H1 (cell line): ENCODE data around the gene SPSB2. TPM values are rescaled to one million over a fixed set of nuclear protein-coding genes. Genes with fewer than 3 reads are reported as not detected.

Experiments
- CTCF ChIA-PET: fragments of 300-600 bp; sonication (Branson Sonifier 250); formaldehyde crosslinking; loops from one replicate; lab custom pipeline; 2021; ENCODE audit not compliant: partially characterized antibody; lab: Charles Lee
- POLR2A ChIA-PET: fragments of 300-600 bp; sonication (Branson Sonifier 250); formaldehyde crosslinking; loops from one replicate; lab custom pipeline; 2021; ENCODE audit warnings: inconsistent platforms; ENCODE audit not compliant: partially characterized antibody; lab: Charles Lee
- DNase-seq, 2 experiments: peaks; one replicate each; pipeline versions ENCODE4 v3.0.0 to v3.0.0-alpha.2; 2010 to 2022; ENCODE audit warnings: low spot score in 2 of 2, low read depth in 1 of 2, mixed read lengths in 1 of 2
- FAIRE-seq: peaks from 2 replicates; lab custom pipeline; 2011; peaks lifted over from hg19 to GRCh38; lab: Jason Lieb, UNC
- H2AFZ ChIP-seq: 2 replicates; pipeline ENCODE4 v1.8.1; 2012; ENCODE audit warnings: low read length, inconsistent platforms
- H2AK5ac ChIP-seq: 2 replicates; pipeline ENCODE4 v1.6.1; 2013; ENCODE audit warnings: low read depth, low read length
- H2BK120ac ChIP-seq: replicated peaks from 2 replicates; pipeline ENCODE3; 2013; ENCODE audit warnings: low read depth, low read length, inconsistent platforms
- H2BK12ac ChIP-seq: 2 replicates; pipeline ENCODE4 v1.6.1; 2013; ENCODE audit warnings: low read depth, low read length
- H2BK15ac ChIP-seq: 2 replicates; pipeline ENCODE4 v1.6.1; 2013; ENCODE audit warnings: low read length
- H2BK20ac ChIP-seq: 2 replicates; pipeline ENCODE4 v1.6.1; 2013; ENCODE audit warnings: low read length
- H2BK5ac ChIP-seq: 2 replicates; pipeline ENCODE4 v1.6.1; 2013; ENCODE audit warnings: low read depth, low read length
- H3K14ac ChIP-seq: 2 replicates; pipeline ENCODE4 v1.6.1; 2013; ENCODE audit warnings: inconsistent platforms; ENCODE audit not compliant: insufficient read length
- H3K18ac ChIP-seq: 2 replicates; pipeline ENCODE4 v1.6.1; 2013; ENCODE audit warnings: low read length; ENCODE audit errors: extremely low read depth
- H3K23ac ChIP-seq: 2 replicates; pipeline ENCODE4 v1.6.1; 2013; ENCODE audit warnings: inconsistent platforms; ENCODE audit not compliant: insufficient read length
- H3K23me2 ChIP-seq: 2 replicates; pipeline ENCODE4 v1.6.1; 2013; ENCODE audit warnings: low read depth, low read length
- H3K27ac ChIP-seq: 2 replicates; pipeline ENCODE4 v1.6.1; 2011; ENCODE audit warnings: low read depth, low read length, inconsistent platforms
- H3K27me3 ChIP-seq, 4 experiments: replicated peaks in 1 of 4; 1 replicate in 1 of 4; 2 replicates in 3 of 4; pipeline versions ENCODE4 v1.6.1 to v1.8.1; 2011 to 2013; ENCODE audit warnings: low read length in 3 of 4, mild to moderate bottlenecking in 3 of 4, inconsistent platforms in 2 of 4, mixed read lengths in 2 of 4, moderate library complexity in 1 of 4; ENCODE audit not compliant: control insufficient read depth in 3 of 4, insufficient read depth in 3 of 4; ENCODE audit errors: extremely low read depth in 1 of 4
- H3K36me3 ChIP-seq, 4 experiments: 2 replicates each; pipeline versions ENCODE4 v1.6.1 to v1.8.1; 2011 to 2013; ENCODE audit warnings: mild to moderate bottlenecking in 4 of 4, low read length in 3 of 4, moderate library complexity in 2 of 4, control low read depth in 1 of 4, inconsistent platforms in 1 of 4; ENCODE audit not compliant: insufficient read depth in 4 of 4, control insufficient read depth in 2 of 4
- H3K4ac ChIP-seq: replicated peaks from 2 replicates; pipeline ENCODE3; 2013; ENCODE audit warnings: low read length, low read depth, mixed read lengths, inconsistent platforms; ENCODE audit not compliant: insufficient read length
- H3K4me1 ChIP-seq, 4 experiments: replicated peaks in 1 of 4; 1 replicate in 1 of 4; 2 replicates in 3 of 4; pipeline versions ENCODE4 v1.6.1 to v1.8.1; 2011 to 2013; ENCODE audit warnings: low read length in 3 of 4, inconsistent platforms in 2 of 4, mixed read lengths in 1 of 4; ENCODE audit not compliant: insufficient read depth in 4 of 4, control insufficient read depth in 3 of 4
- H3K4me2 ChIP-seq, 2 experiments: 2 replicates each; pipeline versions ENCODE4 v1.6.1 to v1.8.1; 2011 to 2013; ENCODE audit warnings: low read depth in 2 of 2, low read length in 2 of 2, control low read depth in 1 of 2, inconsistent platforms in 1 of 2, mild to moderate bottlenecking in 1 of 2; ENCODE audit not compliant: insufficient read depth in 1 of 2
- H3K4me3 ChIP-seq, 4 experiments: fragments of 200-600, 300-600 bp in 1 of 4; sonication (generic), shearing (Covaris generic), sonication (Bioruptor Twin) in 1 of 4; 2 replicates each; pipeline versions ENCODE4 v1.5.1 to v1.8.1; 2011 to 2016; ENCODE audit warnings: low read length in 4 of 4, low read depth in 3 of 4, control low read depth in 2 of 4, inconsistent platforms in 2 of 4, mild to moderate bottlenecking in 2 of 4, mixed read lengths in 1 of 4, moderate library complexity in 1 of 4; ENCODE audit not compliant: insufficient read depth in 2 of 4; ENCODE audit errors: extremely low read depth in 1 of 4
- H3K56ac ChIP-seq: replicated peaks from 2 replicates; pipeline ENCODE3; 2013; ENCODE audit warnings: low read depth, mild to moderate bottlenecking, mixed read lengths, low read length, inconsistent platforms; ENCODE audit not compliant: insufficient read length
- H3K79me1 ChIP-seq: 2 replicates; pipeline ENCODE4 v1.6.1; 2013; ENCODE audit warnings: low read depth, low read length, control low read depth
- H3K79me2 ChIP-seq, 2 experiments: 2 replicates each; pipeline versions ENCODE4 v1.6.1 to v1.8.1; 2012 to 2013; ENCODE audit warnings: low read length in 2 of 2, mild to moderate bottlenecking in 2 of 2, inconsistent platforms in 1 of 2; ENCODE audit not compliant: insufficient read depth in 2 of 2, control insufficient read depth in 1 of 2
- H3K9ac ChIP-seq, 4 experiments: replicated peaks in 1 of 4; 1 replicate in 1 of 4; 2 replicates in 3 of 4; pipeline versions ENCODE4 v1.6.1 to v1.8.1; 2011 to 2013; ENCODE audit warnings: low read depth in 3 of 4, low read length in 3 of 4, control low read depth in 2 of 4, mild to moderate bottlenecking in 2 of 4, moderate library complexity in 2 of 4, inconsistent platforms in 1 of 4; ENCODE audit errors: extremely low read depth in 1 of 4
- H3K9me3 ChIP-seq, 2 experiments: 2 replicates each; pipeline versions ENCODE4 v1.6.1 to v1.8.1; 2012 to 2013; ENCODE audit warnings: mild to moderate bottlenecking in 2 of 2, moderate library complexity in 2 of 2, control low read depth in 1 of 2, inconsistent platforms in 1 of 2, low read depth in 1 of 2, low read length in 1 of 2, mixed read lengths in 1 of 2; ENCODE audit not compliant: insufficient read depth in 2 of 2
- H4K20me1 ChIP-seq, 2 experiments: replicated peaks in 1 of 2; 2 replicates each; pipeline versions ENCODE3 to v1.8.1; 2011 to 2013; ENCODE audit warnings: inconsistent platforms in 2 of 2, low read length in 2 of 2, mild to moderate bottlenecking in 1 of 2; ENCODE audit not compliant: insufficient read depth in 2 of 2, control insufficient read depth in 1 of 2
- H4K5ac ChIP-seq: 2 replicates; pipeline ENCODE4 v1.6.1; 2013; ENCODE audit warnings: low read length, low read depth, mixed read lengths, inconsistent platforms; ENCODE audit not compliant: insufficient read length
- H4K8ac ChIP-seq: 2 replicates; pipeline ENCODE4 v1.8.0; 2013; ENCODE audit warnings: mild to moderate bottlenecking, moderate library complexity, low read length, inconsistent platforms; ENCODE audit not compliant: insufficient read depth; ENCODE audit errors: extremely low read depth
- H4K91ac ChIP-seq: replicated peaks from 2 replicates; pipeline ENCODE3; 2013; ENCODE audit warnings: low read length, mixed read lengths, inconsistent platforms; ENCODE audit not compliant: insufficient read length
- CHD1 ChIP-seq: IDR thresholded peaks from 2 replicates; pipeline ENCODE4 v1.6.1; 2012; ENCODE audit warnings: low read depth, low read length, improper control_type of control experiment
- GTF2F1 ChIP-seq: IDR thresholded peaks from 2 replicates; pipeline ENCODE4 v1.6.1; 2012; ENCODE audit warnings: low read depth, low read length, improper control_type of control experiment, borderline replicate concordance
- KDM4A ChIP-seq: IDR thresholded peaks from one replicate; pipeline ENCODE4 v1.7.1; 2012; ENCODE audit warnings: low read depth, mild to moderate bottlenecking, moderate library complexity, low read length, inconsistent platforms; ENCODE audit not compliant: severe bottlenecking
- POLR2AphosphoS5 ChIP-seq: IDR thresholded peaks from 2 replicates; pipeline ENCODE4 v1.6.1; 2011; ENCODE audit warnings: low read depth, low read length
- POU5F1 ChIP-seq: IDR thresholded peaks from 2 replicates; pipeline ENCODE4 v1.6.1; 2011; ENCODE audit warnings: low read depth, mild to moderate bottlenecking, low read length, moderate library complexity
- RFX5 ChIP-seq: IDR thresholded peaks from 2 replicates; pipeline ENCODE4 v1.6.1; 2011; ENCODE audit warnings: low read depth, low read length, improper control_type of control experiment, borderline replicate concordance
- SAP30 ChIP-seq: fragments of 300-600 bp; sonication (generic); IDR thresholded peaks from 2 replicates; pipeline ENCODE4 v1.7.1; 2012; ENCODE audit warnings: low read length, moderate library complexity, mild to moderate bottlenecking, inconsistent platforms; ENCODE audit not compliant: insufficient read depth, insufficient replicate concordance
- SIN3A ChIP-seq, 2 experiments: IDR thresholded peaks in 1 of 2; conservative IDR thresholded peaks in 1 of 2; 2 replicates each; pipeline ENCODE4 v1.6.1; 2011 to 2012; ENCODE audit warnings: low read length in 2 of 2, improper control_type of control experiment in 1 of 2, low read depth in 1 of 2, mild to moderate bottlenecking in 1 of 2
- SP1 ChIP-seq: IDR thresholded peaks from 2 replicates; pipeline ENCODE4 v1.6.1; 2011; ENCODE audit warnings: low read depth, low read length
- SP2 ChIP-seq: IDR thresholded peaks from 2 replicates; pipeline ENCODE4 v1.6.1; 2012; ENCODE audit warnings: mild to moderate bottlenecking, low read length, inconsistent platforms
- TAF1 ChIP-seq: IDR thresholded peaks from 2 replicates; pipeline ENCODE4 v1.6.1; 2011; ENCODE audit warnings: mild to moderate bottlenecking, low read depth, low read length
- TBP ChIP-seq: IDR thresholded peaks from 2 replicates; pipeline ENCODE4 v1.6.1; 2011; ENCODE audit warnings: low read depth, low read length, improper control_type of control experiment
- ZNF274 ChIP-seq: IDR thresholded peaks from 2 replicates; pipeline ENCODE4 v1.7.0; 2012; ENCODE audit warnings: low read length, borderline replicate concordance; ENCODE audit errors: extremely low read depth
- WGBS, 2 experiments: shearing (Covaris generic) in 1 of 2; methylation state at CpG; one replicate each; pipeline versions ENCODE4 v1.1.6 to v1.1.7; 2013 to 2015; ENCODE audit warnings: low lambda C conversion rate in 2 of 2, mixed read lengths in 2 of 2, inconsistent platforms in 1 of 2, low coverage in 1 of 2, missing lambda C conversion rate in 1 of 2; ENCODE audit not compliant: insufficient replicate concordance in 2 of 2, insufficient coverage in 1 of 2, insufficient read length in 1 of 2; ENCODE audit errors: extremely low coverage in 1 of 2, missing lambda C conversion rate in 1 of 2; 5-methylcytosine and 5-hydroxymethylcytosine counted together
- polyA plus RNA-seq, 7 experiments: library from polyadenylated mRNA; depleted of rRNA in 3 of 7; stranded (reverse) in 5 of 7; unstranded in 2 of 7; fragments of >200 nt in 5 of 7; fragments of 200-250 nt in 2 of 7; gene quantifications; 1 replicate in 5 of 7; 2 replicates in 1 of 7; 4 replicates in 1 of 7; pipeline versions ENCODE4 v1.2.1 to v1.2.3, GENCODE V29; 2011 to 2013; ENCODE audit warnings: missing spikeins in 2 of 7, mixed read lengths in 2 of 7
- total RNA-seq: library from RNA; stranded (reverse); fragmentation: NEBNext Ultra II Directional; extraction: Animal tissue kit (Norgen Biotek cat#: 25700); gene quantifications from 2 replicates; pipeline ENCODE4 v1.2.1, GENCODE V29; 2021

SPSB2 gene
- total and polyA plus RNA-seq, 2 of the 8 experiments (the other 6 are each of a cell fraction or from before 2014, with no cell fraction given) = 13.0 to 23.2 TPM

DNA sequence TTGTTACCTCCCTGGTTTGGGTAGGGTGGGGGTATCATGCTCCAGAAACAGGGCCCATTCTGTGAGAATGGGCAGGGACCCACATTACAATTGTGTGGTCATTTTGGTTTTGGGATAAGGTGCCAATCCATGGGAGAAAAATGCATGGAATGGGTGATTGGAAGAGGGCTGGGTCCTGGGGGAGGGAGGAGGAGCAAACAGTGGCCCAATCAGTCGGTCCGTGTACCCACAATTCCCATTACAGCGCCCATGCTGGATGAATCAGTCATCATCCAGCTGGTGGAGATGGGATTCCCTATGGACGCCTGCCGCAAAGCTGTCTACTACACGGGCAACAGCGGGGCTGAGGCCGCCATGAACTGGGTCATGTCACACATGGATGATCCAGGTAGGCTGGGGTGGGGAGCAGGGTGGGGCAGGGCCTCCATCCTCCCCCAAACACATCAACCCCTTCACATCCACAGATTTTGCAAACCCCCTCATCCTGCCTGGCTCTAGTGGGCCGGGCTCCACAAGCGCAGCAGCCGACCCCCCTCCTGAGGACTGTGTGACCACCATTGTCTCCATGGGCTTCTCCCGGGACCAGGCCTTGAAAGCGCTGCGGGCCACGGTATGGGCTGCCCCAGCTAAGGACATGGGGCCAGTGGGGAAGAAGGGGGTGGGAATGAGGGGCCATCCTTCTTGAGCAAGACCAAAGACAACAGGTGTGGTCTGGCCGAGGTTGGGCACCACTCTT lies 9.3 kb downstream of the SPSB2 start:
- Histone ChIP-seq H3K23ac (no peak overlapping the region), H2BK12ac (no peak overlapping the region), H3K4me1 (peaks cover 5 to 21% (median 12%) of the 10 kb centered on the region in 4 experiments), H3K18ac (no peak overlapping the region), H2BK120ac (no peak overlapping the region), H3K4me2 (no peak overlapping the region), H3K36me3 (peaks cover 23 to 54% (median 44%) of the 10 kb centered on the region in 4 experiments), H2AK5ac (no peak overlapping the region), H3K27ac (no peak overlapping the region), H2BK15ac (no peak overlapping the region), H3K9ac (no peak overlapping the region), H3K79me2 (peaks cover 0 to 14% of the 10 kb centered on the region in 2 experiments; a peak in 2 of 4 replicates), H3K23me2 (peaks cover 11% of the 10 kb centered on the region), H2BK20ac (no peak overlapping the region), H4K8ac (no peak overlapping the region; the same call in 1 of the 2 replicates), H3K79me1 (peaks cover 3% of the 10 kb centered on the region; the same call in 1 of the 2 replicates), H4K5ac (no peak overlapping the region), H3K27me3 (no peaks in the 10 kb centered on the region), H3K14ac (no peak overlapping the region), H3K56ac (no peak overlapping the region), H4K91ac (no peak overlapping the region), H2AFZ (no peak overlapping the region), H2BK5ac (no peak overlapping the region), H3K9me3 (no peaks in the 10 kb centered on the region), H3K4ac (no peak overlapping the region), H3K4me3 (no peak overlapping the region), H4K20me1 (peaks cover 5 to 7% of the 10 kb centered on the region in 2 experiments)
- FAIRE-seq (no peak), DNase-seq (no peak)
- 97% methylated on average over 14 of the region's 16 CpGs; no CpG with 5 or more reads in 1 of the 2 experiments for WGBS, 2 experiments
- ChIA-PET POLR2A (interaction anchor here (6.1 to 18.9 kb wide), 5 partner anchors 19 to 77 kb away, joined by 86 to 588 read pairs (median 304); partner anchors contain the start of genes ATN1, C12orf57, CDCA3 and ENO2), CTCF (interaction anchor here (1.3 to 2.1 kb wide), 3 partner anchors 15 to 111 kb away, joined by 4 to 7 read pairs (median 5); partner anchors contain the start of gene MLF2)
- TF ChIP-seq GTF2F1 (no peak), TAF1 (no peak), POLR2AphosphoS5 (no peak), RFX5 (no peak), SIN3A (conservative IDR thresholded peaks at IDR 0.05 in 1 of 2, IDR thresholded peaks at IDR 0.05 in 1 of 2; ENCODE audit: low read depth in 1 of 2, low read length in 2 of 2) (no peak), ZNF274 (no peak), SAP30 (no peak), TBP (no peak), SP1 (no peak), SP2 (no peak), CHD1 (no peak), KDM4A (no peak), POU5F1 (no peak)
